Kidney epithelial cell (primary cell): Measurements from ENCODE around the gene NRP1. TPM values are rescaled to one million over a fixed set of nuclear protein-coding genes. Genes with fewer than 3 reads are reported as not detected.
A peak's percentile ranks its signal among the peaks of the same experiment; 100 is the strongest.

ENCODE experiments used
- DNase-seq: peaks from one replicate; pipeline ENCODE4 v3.0.0-alpha.2; 2010; ENCODE audit warnings: low read depth
- H3K27me3 ChIP-seq: 2 replicates; pipeline ENCODE4 v1.6.0; 2011; ENCODE audit warnings: low read length; ENCODE audit not compliant: control insufficient read depth, insufficient read depth
- H3K36me3 ChIP-seq: 2 replicates; pipeline ENCODE4 v1.5.1; 2011; ENCODE audit warnings: low read length; ENCODE audit not compliant: control insufficient read depth, insufficient read depth
- H3K4me3 ChIP-seq: 2 replicates; pipeline ENCODE4 v1.5.1; 2011; ENCODE audit warnings: low read depth, mild to moderate bottlenecking, control low read depth, low read length
- CTCF ChIP-seq: IDR thresholded peaks from 2 replicates; pipeline ENCODE4 v1.5.1; 2011; ENCODE audit warnings: mild to moderate bottlenecking, moderate library complexity, low read length, control low read depth, inconsistent platforms; ENCODE audit not compliant: insufficient read depth, poor library complexity, severe bottlenecking
- total RNA-seq: library from RNA; depleted of rRNA; stranded (reverse); fragments of >200 nt; gene quantifications from 2 replicates; pipeline ENCODE4 v1.2.3, GENCODE V29; 2015

NRP1 gene
- total RNA-seq, 1 donor from 2014 or later: 72.6 TPM

GRCh38 chr10:33331379-33331694 is 3.1 kb downstream of the NRP1 start:
- no peak for DNase-seq
- H3K27me3 ChIP-seq: no peaks in the 10 kb centered on the region
- TF ChIP-seq CTCF: no peak
- H3K36me3 ChIP-seq: no peaks in the 10 kb centered on the region
- H3K4me3 ChIP-seq: peak overlapping the region; percentile 95

GRCh38 chr10:33330543-33331378 is 3.7 kb downstream of the NRP1 start:
- H3K4me3 ChIP-seq: peak overlapping the region; percentile 95
- TF ChIP-seq CTCF: peak; percentile 88
- no peaks in the 10 kb centered on the region for H3K36me3 ChIP-seq
- H3K27me3 ChIP-seq: no peaks in the 10 kb centered on the region
- no peak for DNase-seq

- TF ChIP-seq CTCF: no peak
- no peak overlapping the region for H3K4me3 ChIP-seq
- no peaks in the 10 kb centered on the region for H3K27me3 ChIP-seq
- H3K36me3 ChIP-seq: no peaks in the 10 kb centered on the region
- no peak for DNase-seq
Observed at GRCh38 chr10:33329178-33329577, 5.3 kb downstream of the NRP1 start.

GRCh38 chr10:33328253-33328652 is 6.2 kb downstream of the NRP1 start:
- no peaks in the 10 kb centered on the region for H3K36me3 ChIP-seq
- DNase-seq: no peak
- H3K4me3 ChIP-seq: no peak overlapping the region
- H3K27me3 ChIP-seq: no peaks in the 10 kb centered on the region
- TF ChIP-seq CTCF: no peak

GRCh38 chr10:33327751-33328150 is 6.7 kb downstream of the NRP1 start:
- peak; percentile 44 for TF ChIP-seq CTCF
- Histone ChIP-seq H3K4me3 (no peak overlapping the region), H3K36me3 (no peaks in the 10 kb centered on the region), H3K27me3 (no peaks in the 10 kb centered on the region)
- no peak for DNase-seq

- no peaks in the 10 kb centered on the region for H3K36me3 ChIP-seq
Observed at GRCh38 chr10:33326933-33327332, 7.5 kb downstream of the NRP1 start.

More at GRCh38 chr10:33326933-33327332, 7.5 kb downstream of the NRP1 start:
- DNase-seq: no peak
- H3K27me3 ChIP-seq: no peaks in the 10 kb centered on the region
- TF ChIP-seq CTCF: no peak
- H3K4me3 ChIP-seq: no peak overlapping the region
